ENCODE results near the gene ZCCHC7.
"Not testable (repeated sequence)": the region's sequence is repeated elsewhere in the genome, so short reads cannot be mapped to it uniquely, and the experiment has no call there.

The ZCCHC7 gene

GRCh38 chr9:37179576-37179975 is 59.2 kb downstream of the ZCCHC7 start:
- no peak for DNase-seq

DNA sequence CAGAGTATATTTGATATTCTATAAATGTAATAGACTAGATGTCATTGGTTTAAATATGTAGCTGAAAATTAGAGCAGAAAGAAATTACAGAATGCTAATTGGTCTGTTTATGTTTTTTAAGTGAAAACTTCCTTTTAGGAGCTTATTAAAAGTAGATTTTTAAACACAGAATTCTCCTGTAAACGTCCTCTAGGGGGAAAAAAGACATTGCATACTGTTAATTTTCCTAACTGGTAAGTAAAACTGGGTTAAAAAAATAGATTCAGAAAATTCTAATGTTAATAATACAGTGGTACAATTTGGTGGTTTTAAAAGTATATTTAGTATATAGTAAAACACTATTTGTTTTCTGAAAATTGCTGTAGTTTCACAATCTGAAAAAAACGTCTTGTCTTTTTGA is 59.8 kb downstream of the ZCCHC7 start:
- no peak for DNase-seq

- no peak for DNase-seq
These were observed 62.3 kb downstream of the ZCCHC7 start for GRCh38 chr9:37182718-37183117.

- DNase-seq, result no peak
These were observed 64.8 kb downstream of the ZCCHC7 start for GRCh38 chr9:37184905-37185867.

GRCh38 chr9:37187292-37187691 is 66.9 kb downstream of the ZCCHC7 start:
- no peak for DNase-seq

DNA sequence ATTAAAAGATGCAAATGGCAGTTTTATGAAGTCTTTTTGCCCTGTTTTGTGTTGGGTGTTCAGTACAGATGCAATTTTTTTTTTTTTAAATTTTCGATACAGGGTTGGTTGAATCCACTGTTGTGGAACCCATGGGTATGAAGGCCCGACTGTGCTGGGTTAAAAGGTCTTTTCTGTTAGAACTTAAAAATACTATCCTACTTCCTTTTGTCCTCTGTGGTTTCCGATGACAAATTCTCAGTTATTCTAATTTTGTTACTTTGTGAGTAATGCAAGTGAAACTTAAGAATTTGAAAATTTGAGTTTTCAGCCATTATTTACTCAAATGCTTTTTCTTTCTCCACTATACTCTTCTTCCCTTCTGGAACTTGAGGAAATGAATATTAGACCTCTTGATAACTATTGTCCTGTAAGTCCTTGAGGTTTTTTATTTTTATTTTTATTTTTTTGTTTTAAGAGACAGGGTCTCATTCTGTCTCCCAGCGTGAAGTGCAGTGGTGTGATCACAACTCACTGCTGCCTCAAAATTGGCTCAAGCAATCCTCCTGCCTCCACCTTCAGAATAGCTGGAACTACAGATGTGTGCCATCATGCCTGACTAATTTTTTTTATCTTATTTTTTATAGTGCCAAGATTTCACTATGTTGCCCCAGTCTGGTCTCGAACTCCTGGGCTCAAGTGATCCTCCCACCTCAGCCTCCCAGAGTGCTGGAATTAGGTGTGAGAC is 67.5 kb downstream of the ZCCHC7 start:
- no peak for DNase-seq

GRCh38 chr9:37190739-37191138 is 70.4 kb downstream of the ZCCHC7 start:
- DNase-seq, result not testable (repeated sequence)

DNA sequence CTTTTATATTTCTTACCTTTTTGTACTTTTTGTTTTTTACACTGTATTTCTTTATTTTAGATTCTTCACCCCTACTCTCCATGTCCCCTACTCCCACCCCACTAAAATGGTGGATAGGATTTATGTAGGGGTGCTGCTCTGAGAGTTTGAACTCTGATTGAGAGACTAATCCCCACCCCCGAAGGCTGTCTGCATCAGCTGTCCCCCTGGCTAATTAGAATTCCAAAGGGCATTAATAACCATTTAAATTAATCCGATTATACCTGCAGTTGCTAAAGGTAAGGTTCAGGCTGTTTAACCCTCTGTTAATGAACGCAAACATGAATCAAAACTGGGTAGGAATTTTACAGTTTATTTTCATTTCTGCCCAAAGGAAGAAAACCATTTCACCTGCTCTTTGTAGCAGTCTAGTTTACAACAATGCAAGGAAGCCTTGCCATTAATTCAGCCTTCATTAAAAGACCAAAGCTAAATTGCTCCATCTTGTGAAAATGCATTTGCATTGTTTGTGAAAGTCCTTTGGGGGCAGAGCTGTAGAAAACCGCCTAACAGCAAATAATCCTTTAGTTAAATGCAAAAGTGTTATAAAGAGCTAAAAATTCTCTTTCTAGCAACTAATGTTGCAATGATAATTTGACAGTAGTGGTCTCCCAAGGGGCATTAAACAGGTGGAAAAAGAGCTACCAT is 71.2 kb downstream of the ZCCHC7 start:
- no peak for DNase-seq

DNA sequence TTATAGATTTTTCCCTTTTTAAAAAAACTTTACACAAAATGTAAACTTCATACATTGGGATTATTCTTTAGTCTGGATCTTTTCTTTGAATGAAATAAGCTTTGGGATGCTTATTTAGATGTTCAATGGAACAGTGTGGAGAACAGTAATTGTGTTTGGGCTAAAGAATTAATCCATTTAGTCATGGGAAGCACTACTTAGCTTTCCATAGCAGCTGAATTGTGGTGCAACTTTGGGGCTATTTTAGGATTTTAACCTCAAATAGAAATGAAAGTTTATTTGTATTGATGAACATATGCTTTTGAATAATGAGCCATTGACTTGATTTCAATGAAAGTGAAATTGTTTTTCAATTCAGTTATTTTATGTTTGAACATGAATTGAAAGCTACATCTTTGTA is 72.4 kb downstream of the ZCCHC7 start:
- DNase-seq, result no peak

DNA sequence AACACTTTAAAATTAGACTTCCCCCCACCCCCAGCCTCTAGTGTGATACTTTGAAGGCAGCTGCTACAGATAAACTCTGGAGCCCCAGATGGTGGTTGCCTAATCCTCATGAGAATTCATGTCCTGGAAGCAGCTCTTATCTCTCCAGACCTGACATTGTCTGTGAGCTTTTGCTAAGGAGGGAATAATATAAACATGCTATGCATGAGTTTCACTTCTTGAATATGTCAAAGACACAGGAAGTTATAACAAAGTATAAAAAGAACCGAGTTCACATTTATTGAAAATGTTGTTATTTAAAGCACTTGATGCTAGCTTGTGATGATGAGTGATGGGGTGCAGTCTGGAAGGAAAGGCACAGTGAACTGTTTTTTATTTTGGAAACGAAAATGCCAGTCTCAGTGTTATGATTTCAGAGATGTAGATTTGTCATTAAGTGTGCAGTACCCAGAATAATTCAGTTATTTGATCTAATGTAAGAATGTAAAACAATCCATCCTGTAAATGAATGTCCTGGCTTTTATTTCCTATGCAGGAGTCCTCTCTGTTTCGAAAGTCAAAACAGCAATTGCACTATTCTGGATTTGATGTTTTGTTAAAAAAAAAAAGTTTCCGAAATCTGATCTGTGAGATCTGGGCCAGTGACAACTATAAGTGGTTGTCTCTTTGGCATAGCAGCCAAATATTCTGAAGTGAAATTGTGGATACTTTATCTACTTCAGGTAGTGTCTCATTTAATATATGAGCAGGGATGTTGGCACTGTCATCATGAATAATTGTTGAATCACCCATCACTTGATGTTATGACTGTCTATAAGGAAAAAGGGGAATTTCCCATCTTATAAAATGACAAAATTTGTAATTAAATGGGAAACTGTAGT is 77.0 kb downstream of the ZCCHC7 start:
- DNase-seq, result no peak

GRCh38 chr9:37198039-37198729 is 77.8 kb downstream of the ZCCHC7 start:
- DNase-seq, result no peak

GRCh38 chr9:37198831-37199230 is 78.5 kb downstream of the ZCCHC7 start:
- DNase-seq, result no peak

DNA sequence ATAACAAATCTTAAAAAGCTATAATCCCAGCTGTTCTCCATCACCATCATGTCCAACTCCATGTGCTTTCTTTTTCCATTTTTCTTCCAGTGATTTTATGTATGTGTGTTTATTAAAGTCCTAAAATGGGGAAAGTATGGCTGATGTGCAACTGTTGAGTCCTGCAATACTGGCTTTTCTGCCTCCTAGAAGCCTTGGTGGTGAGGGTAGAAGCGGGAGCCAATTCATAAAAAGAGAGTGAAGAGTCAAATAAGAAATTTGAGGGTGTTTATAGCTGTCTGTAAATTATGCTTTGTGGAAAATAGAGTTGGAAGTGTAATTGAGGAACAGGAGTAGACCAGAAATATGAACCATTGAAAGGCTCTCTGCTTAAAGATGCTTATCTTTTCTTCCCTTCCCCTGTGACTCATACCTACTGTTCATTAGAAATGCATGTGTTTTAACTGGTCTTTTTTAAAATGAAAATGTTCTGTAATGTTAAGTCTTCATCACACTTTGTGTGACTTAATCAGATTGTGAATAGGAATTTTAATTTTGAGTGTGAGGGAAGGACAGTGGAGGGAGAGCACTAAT is 80.1 kb downstream of the ZCCHC7 start:
- DNase-seq, result no peak

DNA sequence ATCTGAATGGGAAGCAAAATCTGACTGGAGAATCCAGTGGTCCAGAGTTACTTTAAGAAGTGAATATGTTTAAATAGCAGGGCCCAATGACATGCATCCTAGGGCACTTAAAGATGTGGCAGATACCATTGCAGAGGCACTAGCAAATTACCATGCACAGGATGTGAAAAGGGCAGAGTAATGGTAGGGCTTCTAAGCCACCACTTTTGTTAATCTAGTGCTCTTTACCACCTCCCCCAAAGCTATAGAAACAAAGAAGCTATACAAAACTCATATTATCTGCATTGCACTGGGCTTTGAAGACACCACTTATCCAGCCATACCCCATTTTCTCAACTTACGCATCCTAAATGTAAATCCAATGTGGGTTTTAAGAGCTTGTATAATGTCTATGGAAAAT is 81.2 kb downstream of the ZCCHC7 start:
- DNase-seq, result no peak

DNA sequence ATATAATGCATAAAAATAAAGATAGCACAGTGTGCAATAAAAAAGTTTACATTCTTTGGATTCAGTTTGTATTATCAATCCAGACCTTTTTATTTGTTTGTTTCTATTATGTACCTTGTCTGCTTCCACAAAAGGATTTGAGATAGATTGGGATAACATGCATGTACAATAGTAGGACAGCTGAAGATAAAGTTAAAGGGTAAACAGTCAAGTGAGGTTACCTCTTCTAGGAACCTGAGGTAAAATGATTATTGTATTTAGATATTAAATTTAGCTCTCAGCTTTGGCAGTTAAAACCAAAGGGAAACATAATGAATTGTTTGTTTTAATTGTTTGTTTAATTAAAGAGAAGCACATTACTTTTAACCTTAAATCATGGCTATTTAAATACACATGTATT is 81.7 kb downstream of the ZCCHC7 start:
- no peak for DNase-seq

DNA sequence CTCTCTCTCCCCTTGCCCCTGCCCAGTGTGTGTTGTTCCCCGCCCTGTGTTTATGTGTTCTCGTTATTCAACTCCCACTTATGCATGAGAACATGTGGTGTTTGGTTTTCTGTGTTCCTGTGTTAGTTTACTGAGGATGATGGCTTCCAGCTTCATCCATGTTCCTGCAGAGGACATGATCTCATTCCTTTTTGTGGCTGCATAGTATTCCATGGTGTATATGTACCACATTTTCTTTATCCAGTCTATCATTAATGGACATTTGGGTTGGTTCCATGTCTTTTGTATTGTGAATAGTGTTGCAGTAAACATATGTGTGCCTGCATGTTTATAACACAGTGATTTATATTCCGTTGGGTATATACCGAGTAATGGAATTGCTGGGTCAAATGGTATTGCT is 83.1 kb downstream of the ZCCHC7 start:
- not testable (repeated sequence) for DNase-seq

- no peak for DNase-seq
These were observed 85.8 kb downstream of the ZCCHC7 start for GRCh38 chr9:37206121-37206620.

DNA sequence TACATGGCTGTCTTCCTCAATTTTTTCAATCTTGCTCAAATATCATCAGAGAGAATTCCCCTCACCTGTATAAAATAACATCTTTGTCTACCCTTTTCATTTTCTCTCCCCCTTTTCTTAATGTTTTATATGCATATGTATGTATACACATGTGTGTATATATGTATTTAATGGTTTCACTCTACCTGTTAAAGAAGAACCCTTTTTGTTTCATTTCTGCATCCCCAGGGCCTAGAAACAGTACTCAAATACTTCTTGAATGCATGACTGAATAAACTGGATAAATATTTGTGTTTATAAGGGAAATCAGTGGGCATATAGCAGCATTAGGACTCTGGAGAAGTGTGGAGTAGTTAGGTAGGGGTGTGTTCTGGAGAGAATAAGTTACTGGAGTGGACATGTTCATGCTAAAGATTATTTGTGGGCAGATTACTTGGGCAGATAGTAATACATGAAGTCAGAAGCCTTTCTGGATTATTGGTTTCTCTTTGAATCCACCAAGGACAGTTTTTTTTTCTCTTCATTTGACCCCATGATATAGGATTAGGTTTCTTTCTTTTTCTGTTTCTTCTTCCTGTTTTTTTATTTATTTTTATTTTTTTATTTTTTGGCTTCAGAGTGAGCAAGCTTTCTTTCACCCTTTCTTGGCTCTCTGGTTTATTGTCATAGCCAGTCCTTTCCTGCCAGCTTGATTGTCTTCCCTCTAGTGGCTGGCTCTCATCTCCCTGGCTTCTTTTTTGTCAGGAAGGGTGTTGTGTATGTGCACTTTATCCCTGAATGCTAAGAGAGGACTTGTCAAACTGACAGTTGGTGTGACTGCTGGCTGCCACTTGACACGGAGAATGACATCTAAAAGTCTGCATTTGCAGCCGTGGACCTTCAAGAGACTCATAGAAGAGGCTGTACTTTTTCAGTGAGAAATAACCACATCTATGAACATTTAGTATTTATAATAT is 89.3 kb downstream of the ZCCHC7 start:
- DNase-seq, result no peak

- no peak for DNase-seq
These were observed 90.6 kb downstream of the ZCCHC7 start for GRCh38 chr9:37210737-37211523.
